Ishikawa (cell line): Measurements from ENCODE around the gene GIMAP5.

Source experiments
- EP300 ChIP-seq: IDR thresholded peaks from 2 replicates; pipeline ENCODE4 v1.6.1; 2012; ENCODE audit warnings: borderline replicate concordance
- FOXM1 ChIP-seq: IDR thresholded peaks from 2 replicates; pipeline ENCODE4 v1.6.1; 2012; ENCODE audit warnings: low read depth, borderline replicate concordance
- TAF1 ChIP-seq: IDR thresholded peaks from 2 replicates; pipeline ENCODE4 v1.6.1; 2012; ENCODE audit warnings: low read depth, mild to moderate bottlenecking
- TF ChIP-seq, protein P1 (sequence below): IDR thresholded peaks from 2 replicates; pipeline ENCODE4 v1.6.1; 2012
- TF ChIP-seq, protein P2 (sequence below): IDR thresholded peaks from 2 replicates; pipeline ENCODE4 v1.6.1; 2012; ENCODE audit warnings: low read depth, mild to moderate bottlenecking

DNA sequence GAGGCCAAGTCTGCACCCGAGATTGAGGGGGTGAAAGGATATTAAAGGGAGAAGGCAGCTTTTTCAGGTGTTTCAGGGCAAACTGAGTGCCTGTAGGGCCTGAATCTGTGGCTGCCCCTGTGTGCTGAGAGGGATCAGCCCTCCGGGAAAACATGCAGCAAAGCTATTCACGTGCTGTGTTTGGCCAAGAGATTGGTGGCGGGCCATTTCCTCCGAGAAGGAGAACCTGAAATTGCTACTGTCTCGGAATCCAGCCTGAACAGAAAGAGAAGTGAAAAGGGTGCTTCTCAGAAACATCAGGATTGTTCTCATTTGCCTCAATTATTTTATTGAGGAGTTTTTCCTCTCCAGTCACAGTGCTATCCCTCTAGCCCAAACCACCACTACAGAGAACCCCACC is 16.0 kb downstream of the GIMAP5 start:
- TF ChIP-seq EP300 (no peak), FOXM1 (no peak), TAF1 (no peak)
- TF ChIP-seq, protein P1, sequence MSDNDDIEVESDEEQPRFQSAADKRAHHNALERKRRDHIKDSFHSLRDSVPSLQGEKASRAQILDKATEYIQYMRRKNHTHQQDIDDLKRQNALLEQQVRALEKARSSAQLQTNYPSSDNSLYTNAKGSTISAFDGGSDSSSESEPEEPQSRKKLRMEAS, result no peak
- TF ChIP-seq, protein P2, sequence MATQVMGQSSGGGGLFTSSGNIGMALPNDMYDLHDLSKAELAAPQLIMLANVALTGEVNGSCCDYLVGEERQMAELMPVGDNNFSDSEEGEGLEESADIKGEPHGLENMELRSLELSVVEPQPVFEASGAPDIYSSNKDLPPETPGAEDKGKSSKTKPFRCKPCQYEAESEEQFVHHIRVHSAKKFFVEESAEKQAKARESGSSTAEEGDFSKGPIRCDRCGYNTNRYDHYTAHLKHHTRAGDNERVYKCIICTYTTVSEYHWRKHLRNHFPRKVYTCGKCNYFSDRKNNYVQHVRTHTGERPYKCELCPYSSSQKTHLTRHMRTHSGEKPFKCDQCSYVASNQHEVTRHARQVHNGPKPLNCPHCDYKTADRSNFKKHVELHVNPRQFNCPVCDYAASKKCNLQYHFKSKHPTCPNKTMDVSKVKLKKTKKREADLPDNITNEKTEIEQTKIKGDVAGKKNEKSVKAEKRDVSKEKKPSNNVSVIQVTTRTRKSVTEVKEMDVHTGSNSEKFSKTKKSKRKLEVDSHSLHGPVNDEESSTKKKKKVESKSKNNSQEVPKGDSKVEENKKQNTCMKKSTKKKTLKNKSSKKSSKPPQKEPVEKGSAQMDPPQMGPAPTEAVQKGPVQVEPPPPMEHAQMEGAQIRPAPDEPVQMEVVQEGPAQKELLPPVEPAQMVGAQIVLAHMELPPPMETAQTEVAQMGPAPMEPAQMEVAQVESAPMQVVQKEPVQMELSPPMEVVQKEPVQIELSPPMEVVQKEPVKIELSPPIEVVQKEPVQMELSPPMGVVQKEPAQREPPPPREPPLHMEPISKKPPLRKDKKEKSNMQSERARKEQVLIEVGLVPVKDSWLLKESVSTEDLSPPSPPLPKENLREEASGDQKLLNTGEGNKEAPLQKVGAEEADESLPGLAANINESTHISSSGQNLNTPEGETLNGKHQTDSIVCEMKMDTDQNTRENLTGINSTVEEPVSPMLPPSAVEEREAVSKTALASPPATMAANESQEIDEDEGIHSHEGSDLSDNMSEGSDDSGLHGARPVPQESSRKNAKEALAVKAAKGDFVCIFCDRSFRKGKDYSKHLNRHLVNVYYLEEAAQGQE, result no peak
